BJ (cell line): Measurements from ENCODE around the gene KLF11. TPM values are rescaled to one million over a fixed set of nuclear protein-coding genes. Genes with fewer than 3 reads are reported as not detected.

Source experiments
- CTCF ChIA-PET: fragments of 350-600 bp; formaldehyde crosslinking; extraction: SDS; loops from one replicate; lab custom pipeline; 2021; ENCODE audit warnings: antibody characterized with exemption, inconsistent platforms; lab: Yijun Ruan, JAX
- POLR2A ChIA-PET: fragments of 300-600 bp; sonication (Branson Sonifier 250); formaldehyde crosslinking; extraction: SDS; loops from one replicate; lab custom pipeline; 2021; ENCODE audit warnings: antibody characterized with exemption; lab: Charles Lee
- DNase-seq: peaks from one replicate; pipeline ENCODE4 v3.0.0-alpha.2; 2011; ENCODE audit warnings: low read depth
- H3K27me3 ChIP-seq: 2 replicates; pipeline ENCODE4 v1.6.0; 2011; ENCODE audit warnings: low read length; ENCODE audit not compliant: control insufficient read depth, insufficient read depth
- H3K36me3 ChIP-seq: 2 replicates; pipeline ENCODE4 v1.5.1; 2011; ENCODE audit warnings: low read length; ENCODE audit not compliant: control insufficient read depth, insufficient read depth
- H3K4me3 ChIP-seq: 2 replicates; pipeline ENCODE4 v1.5.1; 2011; ENCODE audit warnings: low read depth, mild to moderate bottlenecking, control low read depth, low read length
- CTCF ChIP-seq: IDR thresholded peaks from 2 replicates; pipeline ENCODE4 v1.5.1; 2011; ENCODE audit warnings: low read depth, mild to moderate bottlenecking, control low read depth, inconsistent platforms, low read length, moderate library complexity; ENCODE audit not compliant: insufficient read depth
- polyA plus RNA-seq: library from polyadenylated mRNA; depleted of rRNA; stranded (reverse); fragments of >200 nt; gene quantifications from 2 replicates; pipeline ENCODE4 v1.2.3, GENCODE V29; 2011

The KLF11 gene
- polyA plus RNA-seq, 1 experiment = 21.7 TPM

GRCh38 chr2:10036095-10036884, 7.1 kb upstream of the KLF11 start:
- TF ChIP-seq CTCF = peak; percentile 56
- Histone ChIP-seq H3K27me3 (no peaks in the 10 kb centered on the region), H3K4me3 (no peak overlapping the region), H3K36me3 (no peaks in the 10 kb centered on the region)
- ChIA-PET CTCF (interaction anchor here (0.8 to 2.8 kb wide), 6 partner anchors 11 to 237 kb away, joined by 3 to 7 read pairs (median 4); no protein-coding TSS in a partner anchor), POLR2A (interaction anchor here (0.7 kb wide), 1 partner anchor 406 kb away, joined by 3 read pairs; the partner anchor contains the start of gene YWHAQ)
- no peak for DNase-seq

GRCh38 chr2:10038123-10038522, 5.2 kb upstream of the KLF11 start:
- CTCF ChIA-PET = interaction anchor here (0.6 to 2.8 kb wide), 2 partner anchors 54 to 239 kb away, joined by 3 to 7 read pairs; no protein-coding TSS in a partner anchor

GRCh38 chr2:10038716-10039115, 4.6 kb upstream of the KLF11 start:
- no peak for DNase-seq
- H3K4me3 ChIP-seq = no peak overlapping the region
- ChIA-PET CTCF (interaction anchor here (0.6 kb wide), 1 partner anchor 240 kb away, joined by 3 read pairs; no protein-coding TSS in a partner anchor), POLR2A (no interaction called here)
- H3K36me3 ChIP-seq = no peaks in the 10 kb centered on the region
- no peak for TF ChIP-seq CTCF
- H3K27me3 ChIP-seq = no peaks in the 10 kb centered on the region

More at GRCh38 chr2:10038123-10038522, 5.2 kb upstream of the KLF11 start:
- H3K4me3 ChIP-seq = no peak overlapping the region
- POLR2A ChIA-PET = no interaction called here
- DNase-seq = no peak
- H3K36me3 ChIP-seq = no peaks in the 10 kb centered on the region
- H3K27me3 ChIP-seq = no peaks in the 10 kb centered on the region
- no peak for TF ChIP-seq CTCF

GRCh38 chr2:10039658-10040410, 3.5 kb upstream of the KLF11 start:
- POLR2A ChIA-PET = no interaction called here
- CTCF ChIA-PET = no interaction called here
- no peaks in the 10 kb centered on the region for H3K27me3 ChIP-seq
- TF ChIP-seq CTCF = no peak
- no peaks in the 10 kb centered on the region for H3K36me3 ChIP-seq
- H3K4me3 ChIP-seq = no peak overlapping the region
- no peak for DNase-seq

GRCh38 chr2:10041711-10042110, 1.6 kb upstream of the KLF11 start:
- no peak overlapping the region for H3K4me3 ChIP-seq
- POLR2A ChIA-PET = no interaction called here
- no peak for TF ChIP-seq CTCF
- H3K27me3 ChIP-seq = no peaks in the 10 kb centered on the region
- no peak for DNase-seq
- no peaks in the 10 kb centered on the region; the same call in 1 of the 2 replicates for H3K36me3 ChIP-seq
- CTCF ChIA-PET = interaction anchor here (1.0 to 3.1 kb wide), 4 partner anchors 55 to 241 kb away, joined by 3 to 14 read pairs (median 4); no protein-coding TSS in a partner anchor
